GM12892 (cell line): Measurements from ENCODE around the gene SMAD1.

Source experiments
- POLR2A ChIP-seq: IDR thresholded peaks from 2 replicates; pipeline ENCODE4 v1.6.1; 2011; ENCODE audit warnings: low read depth, low read length, control low read depth
- TAF1 ChIP-seq: IDR thresholded peaks from 2 replicates; pipeline ENCODE4 v1.6.1; 2011; ENCODE audit warnings: low read depth, mild to moderate bottlenecking, control low read depth, low read length, borderline replicate concordance

GRCh38 chr4:145482209-145483037 is 770 bp downstream of the SMAD1 start:
- TF ChIP-seq POLR2A = no peak
- no peak for TF ChIP-seq TAF1
